Activated T-cell treated with anti-CD3 and anti-CD28 coated beads for 24 hours (primary cell): ENCODE measurements around the gene PPP1R17.

Experiments used
- DNase-seq: peaks from one replicate; pipeline ENCODE4 v3.0.0-alpha.2; 2020; ENCODE audit warnings: low read depth

PPP1R17 gene

DNA sequence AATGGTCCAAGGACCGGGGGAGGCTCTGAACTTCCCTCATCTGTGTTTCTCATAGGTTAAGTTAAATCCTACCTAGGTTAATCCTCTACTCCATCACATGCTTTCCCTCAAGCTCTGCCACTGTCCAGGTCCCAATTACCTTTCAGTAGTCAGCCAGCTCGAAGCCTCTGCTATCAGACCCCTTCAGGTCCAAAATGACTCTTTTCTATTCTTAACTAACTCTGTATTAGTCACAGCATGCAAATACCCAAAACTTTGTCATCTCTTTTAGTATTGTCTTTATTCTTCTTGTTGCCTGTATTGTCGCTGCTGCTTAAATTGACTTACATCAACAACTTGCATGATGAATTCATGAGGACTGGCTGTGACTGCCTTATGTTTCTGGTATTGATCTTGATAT, 15.3 kb downstream of the PPP1R17 start:
- DNase-seq, result no peak

- DNase-seq, result no peak
These were observed 18.4 kb downstream of the PPP1R17 start for GRCh38 chr7:31705377-31705776.

DNA sequence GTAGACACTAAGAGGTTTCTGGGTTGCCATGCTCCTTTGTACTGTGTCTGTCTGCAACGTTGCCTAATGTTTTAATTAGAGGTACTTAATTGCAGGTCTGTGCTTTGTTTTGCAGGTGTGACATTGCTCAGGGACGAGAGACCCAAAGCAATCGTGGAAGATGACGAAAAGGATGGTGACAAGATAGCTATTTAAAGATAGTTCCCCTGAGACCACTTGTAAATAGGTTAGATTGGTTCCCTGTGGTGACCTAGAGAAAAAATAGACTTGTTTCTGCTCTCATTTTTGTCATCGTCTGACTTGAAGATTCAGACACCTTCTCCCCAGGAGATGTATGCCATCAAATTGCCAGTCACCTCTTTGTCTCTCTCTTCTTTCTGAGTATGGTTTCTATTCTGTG, 20.1 kb downstream of the PPP1R17 start:
- no peak for DNase-seq

DNA sequence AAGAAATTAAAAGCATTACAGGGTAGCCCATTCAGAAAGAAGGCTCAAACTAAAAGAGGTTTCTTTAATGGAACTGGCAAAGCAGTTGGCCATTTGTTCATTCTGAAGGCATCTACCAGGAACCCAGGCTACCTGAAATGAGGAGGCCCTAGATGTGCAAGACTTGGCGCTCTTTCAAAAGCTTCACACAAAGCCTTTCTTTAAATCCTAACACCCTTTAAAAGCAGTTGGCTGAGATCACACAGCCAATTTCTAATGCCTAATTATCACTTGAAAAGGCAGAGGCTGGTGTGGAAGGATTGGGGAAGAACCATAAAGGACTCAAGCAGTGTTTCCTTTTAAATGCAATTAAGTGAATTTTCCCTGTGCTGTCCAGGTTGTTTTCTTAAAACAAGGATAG, 23.2 kb downstream of the PPP1R17 start:
- DNase-seq, result no peak

GRCh38 chr7:31716355-31716754, 29.3 kb downstream of the PPP1R17 start:
- no peak for DNase-seq

- DNase-seq, result no peak
These were observed 33.4 kb downstream of the PPP1R17 start for GRCh38 chr7:31720366-31720765.

DNA sequence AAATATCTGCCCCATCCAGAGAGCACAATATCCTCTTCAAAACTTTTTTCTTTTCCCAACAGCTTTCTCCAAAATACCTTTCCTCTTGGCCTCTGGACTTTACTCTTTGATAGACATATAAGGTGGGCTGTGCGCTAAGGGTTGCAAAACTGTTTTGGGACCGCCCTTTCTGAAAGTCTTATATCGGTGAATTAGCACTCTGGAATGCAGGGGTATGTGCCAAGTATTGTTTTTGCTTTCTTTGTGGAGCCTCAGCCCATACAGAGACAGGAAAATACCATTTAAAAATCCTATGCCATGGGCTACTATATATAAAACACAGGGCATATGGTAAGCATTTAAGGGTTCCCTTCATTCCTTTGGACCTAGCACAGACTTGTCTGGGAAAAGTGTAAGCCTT, 37.7 kb downstream of the PPP1R17 start:
- DNase-seq, result no peak

GRCh38 chr7:31729195-31729804, 42.3 kb downstream of the PPP1R17 start:
- DNase-seq, result no peak

DNA sequence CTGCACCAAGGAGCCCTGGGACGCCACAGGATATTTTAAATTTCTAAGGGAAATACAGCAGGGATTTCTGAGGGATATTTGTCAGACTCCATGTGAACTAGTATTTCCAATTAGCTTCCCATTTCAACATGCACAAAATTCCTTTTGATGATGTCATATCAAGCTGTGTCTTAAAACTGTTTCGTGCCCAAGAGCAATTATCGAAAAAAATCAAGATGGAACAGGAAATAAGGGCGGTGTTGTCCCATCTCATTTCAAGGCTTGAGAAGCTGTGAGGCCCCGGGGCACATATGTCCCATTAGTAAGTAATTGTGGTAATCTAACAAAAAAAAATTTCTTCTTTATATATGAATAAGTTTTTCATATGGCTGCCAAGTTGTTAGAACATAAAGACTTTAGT, 47.4 kb downstream of the PPP1R17 start:
- no peak for DNase-seq

DNA sequence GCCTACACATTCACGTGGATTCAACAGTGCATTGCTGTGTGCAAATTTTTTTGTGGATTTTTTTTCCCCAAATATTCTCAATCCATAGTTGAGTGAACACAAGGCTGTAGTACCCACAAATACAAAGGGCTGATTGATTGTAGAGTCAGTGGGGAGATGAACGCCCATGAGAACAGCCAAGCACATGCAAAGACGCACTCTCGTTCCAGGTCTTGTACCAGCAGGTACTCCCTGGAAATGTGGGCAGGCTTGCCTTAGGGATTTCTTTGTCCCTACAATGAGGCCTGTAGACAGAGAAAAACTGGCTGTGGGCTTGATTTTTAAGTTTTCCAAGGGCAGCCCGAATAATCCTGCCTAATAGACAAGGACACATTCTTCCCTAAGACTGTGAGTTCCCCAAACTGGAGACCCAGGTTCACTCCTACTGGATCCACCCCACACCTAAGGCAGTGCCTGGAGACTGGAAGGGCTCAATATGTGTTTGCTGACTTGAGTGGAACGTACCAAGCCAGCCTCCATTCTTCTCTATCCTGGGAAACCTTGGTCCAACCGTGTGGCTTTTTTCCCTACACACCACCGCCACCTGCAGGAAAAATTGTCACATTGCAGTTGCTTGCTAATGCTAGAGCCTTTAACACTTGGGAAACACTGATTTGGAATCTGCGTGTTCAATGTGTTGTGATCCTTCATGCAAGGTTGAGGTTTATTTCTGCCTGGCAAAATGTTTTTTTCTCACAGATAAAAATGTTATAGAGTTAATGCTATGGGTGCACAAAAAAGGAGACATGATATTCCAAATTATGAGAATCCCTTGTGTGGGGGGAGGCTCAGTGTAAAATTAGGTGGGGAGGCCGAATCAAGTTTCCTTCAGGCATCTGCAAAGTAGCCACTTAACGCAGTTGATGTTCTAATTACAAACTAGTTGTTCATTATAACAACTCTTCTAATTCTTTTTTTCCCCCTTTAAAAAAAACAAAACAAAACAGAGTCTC, 49.3 kb downstream of the PPP1R17 start:
- no peak for DNase-seq

- no peak for DNase-seq
These were observed 54.8 kb downstream of the PPP1R17 start for GRCh38 chr7:31741852-31742251.

DNA sequence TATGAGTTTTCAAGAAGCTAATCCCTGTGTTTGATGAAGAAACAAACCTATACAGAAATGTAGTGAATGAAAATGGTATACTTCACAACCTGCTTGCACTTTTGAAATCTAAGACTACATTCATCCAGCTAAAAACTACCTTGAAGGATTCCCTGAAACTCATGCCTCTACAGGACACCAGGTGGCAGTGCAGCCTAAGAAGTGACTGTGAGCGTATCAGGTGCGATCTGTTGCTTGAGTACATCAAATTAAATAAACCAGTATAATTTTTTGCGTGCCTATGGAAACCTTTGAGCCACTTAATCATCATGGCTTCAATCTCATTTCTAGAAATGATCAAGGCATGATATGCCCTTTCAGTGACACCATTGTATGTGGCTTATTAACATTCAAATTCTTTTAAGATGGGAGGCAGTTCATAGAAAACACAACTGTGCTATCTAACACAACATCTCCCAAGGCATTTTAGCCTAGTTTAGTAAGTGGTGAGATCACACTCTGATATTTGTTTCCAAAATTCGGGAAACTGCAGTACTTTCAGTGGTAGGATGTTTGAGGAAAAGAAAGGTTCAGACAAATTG, 57.4 kb downstream of the PPP1R17 start:
- DNase-seq, result peak; percentile 14

DNA sequence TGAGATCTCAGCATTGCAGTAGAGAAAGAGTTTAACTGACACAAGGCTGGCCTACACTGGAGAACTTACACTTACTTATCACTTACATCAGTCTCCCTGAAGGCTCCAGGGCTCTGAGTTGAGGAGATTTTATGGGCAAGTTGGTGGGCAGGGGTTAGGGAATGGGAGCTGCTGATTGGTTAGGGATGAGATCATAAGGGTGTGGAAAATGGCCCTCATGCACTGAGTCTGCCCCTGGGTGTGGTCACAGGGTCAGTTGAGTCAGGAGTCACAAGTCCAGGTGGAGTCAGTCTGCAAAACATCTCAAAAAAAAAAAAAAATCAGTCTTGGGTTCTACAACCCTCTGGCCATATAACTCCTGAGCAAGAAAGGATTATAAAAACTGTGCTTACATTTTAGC, 60.5 kb downstream of the PPP1R17 start:
- no peak for DNase-seq

DNA sequence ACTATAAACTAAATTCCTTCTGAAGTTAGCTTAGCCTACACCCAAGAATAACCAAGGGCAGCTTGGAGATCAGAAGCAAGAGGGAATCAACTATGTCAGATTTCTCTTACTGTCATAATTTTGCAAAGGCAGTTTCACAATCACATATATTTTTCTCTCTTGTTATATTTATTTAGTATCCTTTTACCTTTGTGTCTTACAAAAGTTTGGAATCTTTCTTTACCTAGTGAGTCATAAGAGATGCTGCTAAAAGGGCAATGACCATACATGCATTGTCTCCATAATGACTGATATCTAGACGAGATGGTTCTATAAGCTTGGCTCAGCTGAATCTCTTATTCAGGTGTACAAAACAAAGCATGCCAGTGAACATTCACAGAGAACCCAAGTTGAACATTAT, 61.1 kb downstream of the PPP1R17 start:
- no peak for DNase-seq

GRCh38 chr7:31751726-31752125, 64.7 kb downstream of the PPP1R17 start:
- DNase-seq, result no peak
